HPDE6-E6E7 (cell line): ENCODE data around the gene ZNF423.

Experiments used
- DNase-seq: peaks from one replicate; pipeline ENCODE4 v3.0.0; 2011; ENCODE audit warnings: missing footprints; ENCODE audit errors: extremely low spot score

Gene ZNF423

GRCh38 chr16:49726155-49726554, 129.8 kb downstream of the ZNF423 start:
- no peak for DNase-seq

GRCh38 chr16:49725651-49726050, 130.3 kb downstream of the ZNF423 start:
- DNase-seq: no peak

GRCh38 chr16:49724774-49725173, 131.1 kb downstream of the ZNF423 start:
- DNase-seq: no peak

GRCh38 chr16:49723310-49723709, 132.6 kb downstream of the ZNF423 start:
- no peak for DNase-seq

GRCh38 chr16:49720225-49720624, 135.7 kb downstream of the ZNF423 start:
- no peak for DNase-seq

GRCh38 chr16:49717689-49718088, 138.2 kb downstream of the ZNF423 start:
- DNase-seq: no peak

- DNase-seq: no peak
Measured at GRCh38 chr16:49716339-49716934, 139.5 kb downstream of the ZNF423 start.

- no peak for DNase-seq
Measured at GRCh38 chr16:49713770-49714169, 142.1 kb downstream of the ZNF423 start.

- no peak for DNase-seq
Measured at GRCh38 chr16:49712542-49712941, 143.4 kb downstream of the ZNF423 start.

GRCh38 chr16:49712106-49712505, 143.8 kb downstream of the ZNF423 start:
- DNase-seq: no peak

GRCh38 chr16:49709057-49709456, 146.9 kb downstream of the ZNF423 start:
- no peak for DNase-seq

GRCh38 chr16:49708491-49708890, 147.4 kb downstream of the ZNF423 start:
- no peak for DNase-seq

GRCh38 chr16:49706620-49707355, 149.1 kb downstream of the ZNF423 start:
- DNase-seq: no peak

- DNase-seq: no peak
Measured at GRCh38 chr16:49704586-49705155, 151.2 kb downstream of the ZNF423 start.

- no peak for DNase-seq
Measured at GRCh38 chr16:49703483-49703882, 152.4 kb downstream of the ZNF423 start.

- no peak for DNase-seq
Measured at GRCh38 chr16:49701789-49702494, 154.0 kb downstream of the ZNF423 start.

- DNase-seq: no peak
Measured at GRCh38 chr16:49701065-49701685, 154.7 kb downstream of the ZNF423 start.

GRCh38 chr16:49700251-49701064, 155.5 kb downstream of the ZNF423 start:
- DNase-seq: no peak

- DNase-seq: no peak
Measured at GRCh38 chr16:49699841-49700175, 156.1 kb downstream of the ZNF423 start.

- no peak for DNase-seq
Measured at GRCh38 chr16:49698931-49699840, 156.7 kb downstream of the ZNF423 start.
